Measurements from ENCODE around the gene SCAF1. TPM values are rescaled to one million over a fixed set of nuclear protein-coding genes. Genes with fewer than 3 reads are reported as not detected.

The SCAF1 gene
- total RNA-seq, 6 donors from 2014 or later, result 28.6 to 98.5 (median 71.0) TPM

DNA sequence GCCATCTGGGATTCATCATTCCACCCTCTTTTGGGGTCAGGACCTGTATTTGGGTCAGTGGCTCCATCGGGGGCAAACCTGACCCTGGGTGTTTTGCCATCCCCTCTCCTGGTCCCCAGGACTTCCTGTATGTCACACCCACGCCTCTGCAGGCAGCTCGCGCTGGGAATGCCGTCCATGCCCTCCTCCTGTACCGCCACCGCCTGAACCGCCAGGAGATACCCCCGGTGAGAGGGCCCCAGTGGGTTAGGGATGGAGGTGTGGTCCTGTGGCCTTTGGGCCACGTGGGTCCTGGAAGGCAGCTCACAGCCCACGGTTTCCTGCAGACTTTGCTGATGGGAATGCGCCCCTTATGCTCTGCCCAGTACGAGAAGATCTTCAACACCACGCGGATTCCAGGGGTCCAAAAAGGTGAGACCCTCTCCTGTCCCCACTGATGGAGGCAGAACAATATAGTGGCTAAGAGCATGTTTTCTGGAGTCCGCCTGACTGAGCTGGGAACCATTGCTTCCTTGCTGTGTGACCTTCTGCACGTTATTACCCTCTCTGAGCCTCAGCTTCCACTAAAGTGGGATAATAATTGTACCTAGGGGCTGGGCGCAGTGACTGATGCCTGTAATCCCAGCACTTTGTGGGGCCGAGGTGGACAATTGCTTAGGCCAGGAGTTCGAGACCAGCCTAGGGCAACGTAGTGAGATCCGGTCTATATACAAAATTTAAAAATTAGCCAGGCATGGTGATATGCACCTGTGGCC lies 63.1 kb downstream of the SCAF1 start:
- Histone ChIP-seq H3K36me3 (no peaks in the 10 kb centered on the region), H3K27ac (no peak overlapping the region), H3K27me3 (no peaks in the 10 kb centered on the region), H3K4me1 (no peaks in the 10 kb centered on the region), H3K4me3 (no peak overlapping the region), H3K9me3 (no peaks in the 10 kb centered on the region)
- WGBS, 2 donors, result 90 to 91% methylated on average over 22 of the region's 22 CpGs
- DNase-seq (no peak), ATAC-seq (ENCODE audit: low FRiP score in 2 of 2) (peak in 1 of 2 donors; percentile 4)
- TF ChIP-seq POLR2A (IDR thresholded peaks at IDR 0.05) (no peak), EP300 (IDR thresholded peaks at IDR 0.05) (no peak), POLR2AphosphoS5 (IDR thresholded peaks at IDR 0.05) (no peak)
- TF ChIP-seq, protein P1, sequence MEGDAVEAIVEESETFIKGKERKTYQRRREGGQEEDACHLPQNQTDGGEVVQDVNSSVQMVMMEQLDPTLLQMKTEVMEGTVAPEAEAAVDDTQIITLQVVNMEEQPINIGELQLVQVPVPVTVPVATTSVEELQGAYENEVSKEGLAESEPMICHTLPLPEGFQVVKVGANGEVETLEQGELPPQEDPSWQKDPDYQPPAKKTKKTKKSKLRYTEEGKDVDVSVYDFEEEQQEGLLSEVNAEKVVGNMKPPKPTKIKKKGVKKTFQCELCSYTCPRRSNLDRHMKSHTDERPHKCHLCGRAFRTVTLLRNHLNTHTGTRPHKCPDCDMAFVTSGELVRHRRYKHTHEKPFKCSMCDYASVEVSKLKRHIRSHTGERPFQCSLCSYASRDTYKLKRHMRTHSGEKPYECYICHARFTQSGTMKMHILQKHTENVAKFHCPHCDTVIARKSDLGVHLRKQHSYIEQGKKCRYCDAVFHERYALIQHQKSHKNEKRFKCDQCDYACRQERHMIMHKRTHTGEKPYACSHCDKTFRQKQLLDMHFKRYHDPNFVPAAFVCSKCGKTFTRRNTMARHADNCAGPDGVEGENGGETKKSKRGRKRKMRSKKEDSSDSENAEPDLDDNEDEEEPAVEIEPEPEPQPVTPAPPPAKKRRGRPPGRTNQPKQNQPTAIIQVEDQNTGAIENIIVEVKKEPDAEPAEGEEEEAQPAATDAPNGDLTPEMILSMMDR (IDR thresholded peaks at IDR 0.05), result no peak

DNA sequence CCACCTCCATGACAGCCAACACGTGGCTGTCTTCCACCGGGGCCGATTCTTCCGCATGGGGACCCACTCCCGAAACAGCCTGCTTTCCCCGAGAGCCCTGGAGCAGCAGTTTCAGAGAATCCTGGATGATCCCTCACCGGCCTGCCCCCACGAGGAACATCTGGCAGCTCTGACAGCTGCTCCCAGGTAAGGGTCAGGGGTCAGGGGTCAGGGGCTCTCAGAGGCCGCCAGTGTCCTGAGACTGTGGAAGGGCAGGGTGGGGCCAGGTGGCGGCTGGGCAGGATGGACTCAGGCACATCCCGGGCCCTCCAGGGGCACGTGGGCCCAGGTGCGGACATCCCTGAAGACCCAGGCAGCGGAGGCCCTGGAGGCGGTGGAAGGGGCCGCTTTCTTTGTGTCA lies 63.9 kb downstream of the SCAF1 start:
- DNase-seq (no peak), ATAC-seq (ENCODE audit: low FRiP score in 2 of 2) (no peak)
- Histone ChIP-seq H3K4me1 (no peaks in the 10 kb centered on the region), H3K4me3 (no peak overlapping the region), H3K36me3 (no peaks in the 10 kb centered on the region), H3K27me3 (no peaks in the 10 kb centered on the region), H3K27ac (no peak overlapping the region), H3K9me3 (no peaks in the 10 kb centered on the region)
- WGBS, 2 donors, result 90 to 91% methylated on average over 8 to 15 of the region's 16 CpGs
- TF ChIP-seq POLR2A (IDR thresholded peaks at IDR 0.05), result no peak
- no peak for TF ChIP-seq EP300 (IDR thresholded peaks at IDR 0.05)
- TF ChIP-seq, protein P1 (IDR thresholded peaks at IDR 0.05), result no peak

Small RNAs within 50 kb of the gene (small RNA-seq; reads per million reads assigned to genes)
- 0 to 0.14 (median 0) reads per million in 4 donors for gene MIR5088

Other genes starting within 250 kb of the SCAF1 start
- gene PTH2, start 218.8 kb upstream of the SCAF1 start, total RNA-seq, result not detected
- gene GFY, start 216.8 kb upstream of the SCAF1 start, total RNA-seq, result not detected
- 1 to 10 TPM in 2 of 6 donors, under 1 TPM in 3, not detected in 1; 0.37 to 2.1 (median 0.78) TPM for gene SLC17A7, start 200.7 kb upstream of the SCAF1 start, total RNA-seq
- 100 to 1,000 TPM in 1 of 6 donors, 10 to 100 TPM in 5; 59.5 to 120 (median 72.8) TPM for gene PIH1D1, start 190.4 kb upstream of the SCAF1 start, total RNA-seq
- 100 to 1,000 TPM in 1 of 6 donors, 10 to 100 TPM in 5; 26.3 to 111 (median 48.2) TPM for gene ALDH16A1, start 189.0 kb upstream of the SCAF1 start, total RNA-seq
- 10 to 100 TPM in 3 of 6 donors, 1 to 10 TPM in 3; 4.3 to 19.9 (median 9.9) TPM for gene FLT3LG, start 168.0 kb upstream of the SCAF1 start, total RNA-seq
- gene RPL13A, start 154.6 kb upstream of the SCAF1 start, total RNA-seq, result 1,000 to 10,000 TPM in 4 of 6 donors, 100 to 1,000 TPM in 2; 974 to 2,595 (median 1,696) TPM
- 1,000 to 10,000 TPM; 1,447 to 3,855 (median 1,708) TPM for gene RPS11, start 145.8 kb upstream of the SCAF1 start, total RNA-seq
- gene FCGRT, start 129.5 kb upstream of the SCAF1 start, total RNA-seq, result 100 to 1,000 TPM; 175 to 466 (median 328) TPM
- gene RCN3, start 114.2 kb upstream of the SCAF1 start, total RNA-seq, result 10 to 100 TPM in 5 of 6 donors, 1 to 10 TPM in 1; 5.9 to 82.8 (median 26.6) TPM
- 10 to 100 TPM; 30.3 to 72.3 (median 57.9) TPM for gene NOSIP, start 61.7 kb upstream of the SCAF1 start, total RNA-seq
- gene PRRG2, start 60.9 kb upstream of the SCAF1 start, total RNA-seq, result 10 to 100 TPM in 1 of 6 donors, 1 to 10 TPM in 5; 3.8 to 10.0 (median 7.1) TPM
- 10 to 100 TPM; 12.6 to 51.9 (median 33.7) TPM for gene PRR12, start 51.0 kb upstream of the SCAF1 start, total RNA-seq
- 100 to 1,000 TPM in 3 of 6 donors, 10 to 100 TPM in 3; 81.7 to 160 (median 107) TPM for gene RRAS, start 2.1 kb upstream of the SCAF1 start, total RNA-seq
- 100 to 1,000 TPM in 3 of 6 donors, 10 to 100 TPM in 3; 50.5 to 210 (median 99.1) TPM for gene IRF3, start 23.6 kb downstream of the SCAF1 start, total RNA-seq
- gene BCL2L12, start 23.7 kb downstream of the SCAF1 start, total RNA-seq, result 10 to 100 TPM in 3 of 6 donors, 1 to 10 TPM in 3; 4.2 to 21.3 (median 14.1) TPM
- gene PRMT1, start 35.1 kb downstream of the SCAF1 start, total RNA-seq, result 100 to 1,000 TPM in 2 of 6 donors, 10 to 100 TPM in 4; 65.6 to 155 (median 82.0) TPM
- gene ADM5, start 47.4 kb downstream of the SCAF1 start, total RNA-seq, result 1 to 10 TPM in 4 of 6 donors, under 1 TPM in 1, not detected in 1; 0.55 to 3.0 (median 1.5) TPM
- gene CPT1C, start 48.9 kb downstream of the SCAF1 start, total RNA-seq, result 10 to 100 TPM in 1 of 6 donors, 1 to 10 TPM in 2, under 1 TPM in 1, not detected in 2; 0.46 to 17.2 (median 4.6) TPM
- under 1 TPM in 3 of 6 donors, not detected in 3; 0.15 to 0.91 (median 0.37) TPM for gene TSKS, start 121.1 kb downstream of the SCAF1 start, total RNA-seq
- 100 to 1,000 TPM in 1 of 6 donors, 10 to 100 TPM in 5; 46.0 to 113 (median 77.6) TPM for gene AP2A1, start 124.8 kb downstream of the SCAF1 start, total RNA-seq
- gene FUZ, start 171.1 kb downstream of the SCAF1 start, total RNA-seq, result 10 to 100 TPM; 17.3 to 43.0 (median 22.3) TPM
- gene MED25, start 176.1 kb downstream of the SCAF1 start, total RNA-seq, result 100 to 1,000 TPM in 1 of 6 donors, 10 to 100 TPM in 5; 41.7 to 110 (median 61.2) TPM
- 100 to 1,000 TPM in 3 of 6 donors, 10 to 100 TPM in 3; 60.2 to 136 (median 106) TPM for gene PTOV1, start 208.9 kb downstream of the SCAF1 start, total RNA-seq
- 100 to 1,000 TPM in 2 of 6 donors, 10 to 100 TPM in 4; 47.6 to 321 (median 88.6) TPM for gene PNKP, start 225.4 kb downstream of the SCAF1 start, total RNA-seq
- 10 to 100 TPM; 11.8 to 35.5 (median 25.7) TPM for gene AKT1S1, start 235.1 kb downstream of the SCAF1 start, total RNA-seq
- 100 to 1,000 TPM in 1 of 6 donors, 10 to 100 TPM in 5; 22.9 to 140 (median 61.2) TPM for gene TBC1D17, start 235.5 kb downstream of the SCAF1 start, total RNA-seq

All from upper lobe of left lung (tissue), 6 donors.